ENCODE data around the gene ABTB2.

DNA sequence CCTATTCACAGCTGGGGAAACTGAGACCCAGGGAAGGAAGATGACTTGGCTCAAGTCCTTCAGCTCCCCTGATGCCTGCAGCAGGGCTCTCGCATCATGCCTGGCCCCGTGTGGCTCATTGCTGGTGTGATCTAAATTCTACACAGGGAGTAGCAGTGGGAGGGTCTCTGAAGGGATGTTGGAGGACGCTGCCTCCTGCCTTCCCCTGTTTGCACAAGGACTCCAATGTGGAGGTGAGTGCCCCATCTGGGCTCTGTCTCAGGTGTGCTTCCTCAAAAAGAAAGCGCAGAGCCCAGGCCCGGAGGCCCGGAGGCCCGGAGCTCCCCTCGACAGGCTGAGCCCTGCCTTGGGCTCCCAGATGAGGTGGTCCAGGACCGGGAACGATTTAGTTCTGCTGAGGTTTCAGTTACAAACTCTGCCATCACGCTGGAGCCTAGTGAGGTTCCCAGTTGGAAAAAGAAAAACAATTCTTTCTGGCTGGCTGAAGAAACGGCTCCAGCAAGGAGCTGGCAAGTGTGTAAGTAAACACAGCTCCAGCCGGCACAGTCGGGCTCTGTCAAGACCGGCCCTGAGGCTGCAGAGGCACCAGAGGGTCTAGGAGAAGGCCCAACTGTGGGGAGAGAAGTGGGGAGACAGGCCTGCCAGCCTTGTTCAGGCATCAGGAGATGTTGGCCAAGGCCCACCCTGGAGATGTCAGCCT, 202.6 kb downstream of the ABTB2 start:
- TF ChIP-seq, protein P1, sequence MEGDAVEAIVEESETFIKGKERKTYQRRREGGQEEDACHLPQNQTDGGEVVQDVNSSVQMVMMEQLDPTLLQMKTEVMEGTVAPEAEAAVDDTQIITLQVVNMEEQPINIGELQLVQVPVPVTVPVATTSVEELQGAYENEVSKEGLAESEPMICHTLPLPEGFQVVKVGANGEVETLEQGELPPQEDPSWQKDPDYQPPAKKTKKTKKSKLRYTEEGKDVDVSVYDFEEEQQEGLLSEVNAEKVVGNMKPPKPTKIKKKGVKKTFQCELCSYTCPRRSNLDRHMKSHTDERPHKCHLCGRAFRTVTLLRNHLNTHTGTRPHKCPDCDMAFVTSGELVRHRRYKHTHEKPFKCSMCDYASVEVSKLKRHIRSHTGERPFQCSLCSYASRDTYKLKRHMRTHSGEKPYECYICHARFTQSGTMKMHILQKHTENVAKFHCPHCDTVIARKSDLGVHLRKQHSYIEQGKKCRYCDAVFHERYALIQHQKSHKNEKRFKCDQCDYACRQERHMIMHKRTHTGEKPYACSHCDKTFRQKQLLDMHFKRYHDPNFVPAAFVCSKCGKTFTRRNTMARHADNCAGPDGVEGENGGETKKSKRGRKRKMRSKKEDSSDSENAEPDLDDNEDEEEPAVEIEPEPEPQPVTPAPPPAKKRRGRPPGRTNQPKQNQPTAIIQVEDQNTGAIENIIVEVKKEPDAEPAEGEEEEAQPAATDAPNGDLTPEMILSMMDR (IDR thresholded peaks at IDR 0.05; ENCODE audit: insufficient read depth, low read length): no peak
- TF ChIP-seq POLR2AphosphoS5 (IDR thresholded peaks at IDR 0.05; ENCODE audit: low read depth): no peak
